HEK293T (cell line): ENCODE results near the gene DHX30.
A peak's percentile ranks its signal among the peaks of the same experiment; 100 is the strongest.

Source experiments
- CTCF ChIA-PET: fragments of 350-600 bp; formaldehyde crosslinking; extraction: SDS; loops from one replicate; lab custom pipeline; 2021; ENCODE audit warnings: antibody characterized with exemption, inconsistent platforms; lab: Yijun Ruan, JAX
- POLR2A ChIA-PET: fragments of 350-600 bp; formaldehyde crosslinking; extraction: SDS; loops from one replicate; lab custom pipeline; 2020; ENCODE audit warnings: antibody characterized with exemption, inconsistent platforms; lab: Yijun Ruan, JAX
- DNase-seq: peaks from one replicate; pipeline ENCODE4 v3.0.0; 2012; ENCODE audit warnings: mixed read lengths; ENCODE audit errors: extremely low spot score
- ARNT ChIP-seq: fragments of 450-650 bp; IDR thresholded peaks from 2 replicates; pipeline ENCODE4 v1.6.1; 2017; ENCODE audit warnings: mild to moderate bottlenecking
- BHLHE40 ChIP-seq: fragments of 450-650 bp; IDR thresholded peaks from 2 replicates; pipeline ENCODE4 v1.6.1; 2016; ENCODE audit warnings: mild to moderate bottlenecking, moderate library complexity, borderline replicate concordance
- ELF4 ChIP-seq: fragments of 450-650 bp; IDR thresholded peaks from 2 replicates; pipeline ENCODE4 v1.6.1; 2017; ENCODE audit warnings: antibody characterized with exemption
- FOXA1 ChIP-seq: fragments of 450-650 bp; IDR thresholded peaks from 2 replicates; pipeline ENCODE4 v1.6.1; 2016; ENCODE audit warnings: mild to moderate bottlenecking
- FOXM1 ChIP-seq: fragments of 450-650 bp; IDR thresholded peaks from 2 replicates; pipeline ENCODE4 v1.6.1; 2017; ENCODE audit warnings: mild to moderate bottlenecking, borderline replicate concordance
- HDGF ChIP-seq: fragments of 450-650 bp; IDR thresholded peaks from 2 replicates; pipeline ENCODE4 v1.6.1; 2017; ENCODE audit warnings: antibody characterized with exemption, borderline replicate concordance
- L3MBTL2 ChIP-seq: fragments of 450-650 bp; conservative IDR thresholded peaks from 2 replicates; pipeline ENCODE4 v1.6.1; 2016; ENCODE audit warnings: mild to moderate bottlenecking
- LEF1 ChIP-seq: fragments of 450-650 bp; IDR thresholded peaks from 2 replicates; pipeline ENCODE4 v1.6.1; 2017; ENCODE audit warnings: mild to moderate bottlenecking, borderline replicate concordance
- NFRKB ChIP-seq: fragments of 450-650 bp; IDR thresholded peaks from 2 replicates; pipeline ENCODE4 v1.6.1; 2016; ENCODE audit warnings: mild to moderate bottlenecking, moderate library complexity
- SP1 ChIP-seq: fragments of 450-650 bp; IDR thresholded peaks from 2 replicates; pipeline ENCODE4 v1.6.1; 2017
- SUZ12 ChIP-seq: fragments of 450-650 bp; IDR thresholded peaks from 2 replicates; pipeline ENCODE4 v1.6.1; 2016; ENCODE audit warnings: mild to moderate bottlenecking
- TARDBP ChIP-seq: fragments of 450-650 bp; IDR thresholded peaks from 2 replicates; pipeline ENCODE4 v1.6.1; 2016
- ZNF384 ChIP-seq: fragments of 450-650 bp; IDR thresholded peaks from 2 replicates; pipeline ENCODE4 v1.6.1; 2016
- TF ChIP-seq, protein P1 (sequence below): fragments of 450-650 bp; IDR thresholded peaks from 2 replicates; pipeline ENCODE4 v1.6.1; 2016

Gene DHX30

DNA sequence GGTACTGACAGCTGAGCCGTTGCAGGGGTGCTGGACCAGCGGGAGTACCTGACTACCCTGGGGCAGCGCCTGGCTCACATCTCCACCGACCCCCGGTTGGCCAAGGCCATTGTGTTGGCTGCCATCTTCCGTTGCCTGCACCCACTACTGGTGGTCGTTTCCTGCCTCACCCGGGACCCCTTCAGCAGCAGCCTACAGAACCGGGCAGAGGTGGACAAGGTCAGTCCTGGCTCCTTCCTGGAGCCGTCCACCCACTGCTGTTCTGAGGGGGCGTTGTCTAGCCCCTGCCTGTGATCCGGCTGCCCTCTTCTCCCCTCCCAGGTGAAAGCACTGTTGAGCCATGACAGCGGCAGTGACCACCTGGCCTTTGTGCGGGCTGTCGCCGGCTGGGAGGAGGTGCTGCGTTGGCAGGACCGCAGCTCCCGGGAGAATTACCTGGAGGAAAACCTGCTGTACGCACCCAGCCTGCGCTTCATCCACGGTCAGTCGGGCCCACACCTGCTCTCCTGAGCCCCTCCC is 45.7 kb downstream of the DHX30 start:
- no peak for DNase-seq
- POLR2A ChIA-PET = interaction anchor here (1.2 kb wide), 1 partner anchor 303 kb away, joined by 3 read pairs; no protein-coding TSS in a partner anchor
- TF ChIP-seq TARDBP = no peak
- CTCF ChIA-PET = no interaction called here

DNA sequence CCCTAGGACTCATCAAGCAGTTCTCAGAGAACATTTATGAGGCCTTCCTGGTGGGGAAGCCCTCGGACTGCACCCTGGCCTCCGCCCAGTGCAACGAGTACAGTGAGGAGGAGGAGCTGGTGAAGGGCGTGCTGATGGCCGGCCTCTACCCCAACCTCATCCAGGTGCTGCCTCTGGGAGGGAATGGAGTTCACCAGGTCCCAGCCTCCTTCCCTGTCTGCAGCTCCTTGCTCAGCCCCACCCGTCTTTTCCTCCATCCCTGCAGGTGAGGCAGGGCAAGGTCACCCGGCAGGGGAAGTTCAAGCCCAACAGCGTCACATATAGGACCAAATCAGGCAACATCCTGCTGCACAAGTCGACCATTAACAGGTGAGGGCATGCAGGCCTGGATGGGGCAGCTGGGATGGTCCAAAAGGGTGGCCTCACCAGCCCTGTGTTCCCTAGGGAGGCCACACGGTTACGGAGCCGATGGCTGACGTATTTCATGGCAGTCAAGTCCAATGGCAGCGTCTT is 46.3 kb downstream of the DHX30 start:
- no peak for DNase-seq
- POLR2A ChIA-PET = interaction anchor here (1.2 kb wide), 1 partner anchor 303 kb away, joined by 3 read pairs; no protein-coding TSS in a partner anchor
- TF ChIP-seq HDGF (0 out of 2 replicates have a peak, but pooled peaks have one; percentile 17), LEF1 (no peak)
- CTCF ChIA-PET = interaction anchor here (1.5 to 1.9 kb wide), 2 partner anchors 302 to 307 kb away, joined by 3 to 9 read pairs; no protein-coding TSS in a partner anchor

DNA sequence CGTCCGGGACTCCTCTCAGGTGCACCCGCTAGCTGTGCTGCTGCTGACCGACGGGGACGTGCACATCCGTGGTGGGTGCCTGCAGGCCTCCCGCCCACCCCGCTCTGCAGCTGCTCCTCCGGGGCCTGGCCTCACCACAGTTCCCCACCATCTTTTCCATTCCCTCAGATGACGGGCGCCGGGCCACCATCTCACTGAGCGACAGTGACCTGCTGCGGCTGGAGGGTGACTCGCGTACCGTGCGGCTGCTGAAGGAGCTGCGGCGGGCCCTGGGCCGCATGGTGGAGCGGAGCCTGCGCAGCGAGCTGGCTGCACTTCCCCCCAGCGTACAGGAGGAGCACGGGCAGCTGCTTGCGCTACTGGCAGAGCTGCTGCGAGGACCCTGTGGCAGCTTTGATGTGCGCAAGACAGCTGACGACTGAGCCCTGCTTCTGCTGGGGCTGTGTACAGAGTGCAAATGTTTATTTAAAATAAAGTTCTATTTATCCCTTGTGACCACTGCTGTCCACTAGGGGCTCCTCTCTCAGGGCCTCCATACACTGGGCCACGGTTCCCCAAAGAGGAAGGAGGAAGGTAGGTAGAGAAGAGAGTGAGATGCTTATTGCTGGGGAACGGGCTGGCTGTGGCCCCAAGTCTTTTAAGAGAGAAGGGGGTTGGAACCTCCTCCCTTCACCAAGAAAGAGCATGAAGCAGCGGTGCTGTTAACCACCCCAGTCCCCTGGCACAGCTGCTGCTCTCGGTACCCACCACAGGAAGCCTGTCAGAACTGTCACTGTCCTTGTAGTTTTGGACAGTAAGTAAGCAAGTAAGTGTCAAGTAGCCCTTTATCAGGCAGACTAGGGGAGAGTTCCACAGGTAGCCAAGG is 47.0 kb downstream of the DHX30 start:
- TF ChIP-seq ZNF384 (no peak), HDGF (no peak), ELF4 (no peak), ARNT (no peak), BHLHE40 (no peak), FOXA1 (no peak), FOXM1 (no peak), SP1 (no peak), TARDBP (no peak)
- TF ChIP-seq, protein P1, sequence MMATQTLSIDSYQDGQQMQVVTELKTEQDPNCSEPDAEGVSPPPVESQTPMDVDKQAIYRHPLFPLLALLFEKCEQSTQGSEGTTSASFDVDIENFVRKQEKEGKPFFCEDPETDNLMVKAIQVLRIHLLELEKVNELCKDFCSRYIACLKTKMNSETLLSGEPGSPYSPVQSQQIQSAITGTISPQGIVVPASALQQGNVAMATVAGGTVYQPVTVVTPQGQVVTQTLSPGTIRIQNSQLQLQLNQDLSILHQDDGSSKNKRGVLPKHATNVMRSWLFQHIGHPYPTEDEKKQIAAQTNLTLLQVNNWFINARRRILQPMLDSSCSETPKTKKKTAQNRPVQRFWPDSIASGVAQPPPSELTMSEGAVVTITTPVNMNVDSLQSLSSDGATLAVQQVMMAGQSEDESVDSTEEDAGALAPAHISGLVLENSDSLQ = no peak
- CTCF ChIA-PET = interaction anchor here (1.5 to 1.9 kb wide), 2 partner anchors 301 to 306 kb away, joined by 3 to 9 read pairs; no protein-coding TSS in a partner anchor
- no peak for DNase-seq
- POLR2A ChIA-PET = interaction anchor here (1.2 kb wide), 1 partner anchor 302 kb away, joined by 3 read pairs; no protein-coding TSS in a partner anchor

DNA sequence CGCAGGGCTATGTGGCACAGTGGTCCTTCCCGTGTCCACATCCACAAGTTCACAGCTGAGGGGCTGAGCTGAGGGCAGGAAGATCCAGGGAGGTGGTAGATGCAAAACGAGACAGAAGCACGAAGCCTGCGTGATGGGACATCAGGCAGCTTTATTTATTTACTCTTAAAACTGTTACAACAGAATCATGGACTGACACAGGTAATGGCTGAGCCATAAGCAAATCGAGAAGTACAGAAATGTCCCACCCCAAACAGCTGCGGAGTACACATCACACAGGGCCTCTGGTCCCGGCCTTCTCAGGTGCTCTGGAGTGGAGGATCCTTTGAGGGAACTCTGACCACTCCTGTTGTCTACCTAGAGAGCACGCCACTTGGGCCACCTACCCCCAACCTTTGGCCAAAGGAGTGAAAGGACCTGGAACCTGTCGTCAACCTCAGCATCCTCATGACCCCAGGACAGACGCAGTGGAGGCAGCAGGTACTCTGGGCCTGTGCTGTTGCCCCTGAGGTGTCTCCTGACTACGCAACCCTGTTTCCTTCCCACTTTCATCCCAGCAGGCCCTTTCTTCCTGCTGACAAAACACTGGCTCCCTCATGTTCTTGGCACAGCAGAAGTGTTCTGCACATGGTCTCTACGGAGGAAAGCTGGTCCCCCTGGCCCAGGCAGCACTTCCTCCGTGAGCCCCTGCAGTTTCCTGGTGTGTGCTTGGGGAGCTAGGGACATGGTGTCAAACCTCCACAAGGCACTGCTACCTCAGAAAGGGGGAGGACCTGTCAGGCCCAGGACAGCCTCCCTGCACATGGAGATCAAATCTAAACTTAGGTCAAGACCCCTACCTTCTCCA is 47.8 kb downstream of the DHX30 start:
- POLR2A ChIA-PET = no interaction called here
- no peak for TF ChIP-seq HDGF
- no peak for TF ChIP-seq NFRKB
- CTCF ChIA-PET = interaction anchor here (0.6 to 1.9 kb wide), 3 partner anchors 13 to 305 kb away, joined by 3 to 9 read pairs (median 3); no protein-coding TSS in a partner anchor
- DNase-seq = no peak

DNA sequence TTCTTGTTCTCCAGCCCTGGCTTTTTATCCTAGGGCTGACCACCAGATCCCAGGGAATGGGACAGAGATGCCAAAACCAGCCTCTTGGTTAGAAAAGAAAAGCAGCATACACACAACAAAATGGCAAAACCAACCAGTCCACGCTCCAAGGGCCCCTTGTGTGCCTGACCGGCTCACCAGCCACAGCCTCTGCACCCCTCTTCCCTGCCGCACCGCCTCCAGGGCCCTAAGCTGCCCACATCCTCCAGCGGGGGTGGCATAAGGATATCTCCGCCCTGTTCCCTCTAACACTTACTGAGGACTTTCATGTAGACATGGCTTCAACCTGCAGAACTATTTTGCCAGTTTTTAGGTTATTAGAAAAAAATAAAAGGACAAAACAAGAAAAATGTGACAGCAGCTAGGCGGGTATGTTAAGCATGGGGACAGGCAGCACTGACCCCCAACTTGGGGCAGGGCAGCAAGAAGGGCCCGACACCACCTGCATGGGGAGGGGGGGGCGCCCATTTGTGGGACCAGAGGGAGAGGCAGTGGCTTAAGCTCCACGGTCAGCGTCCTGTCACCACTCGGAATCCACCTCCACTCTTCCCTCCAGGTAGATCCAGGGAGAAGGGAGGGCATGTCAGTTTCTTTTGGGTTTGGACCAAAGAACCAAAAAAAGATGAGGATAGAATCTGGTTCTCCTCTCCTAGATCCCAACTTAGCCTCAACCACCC is 49.1 kb downstream of the DHX30 start:
- CTCF ChIA-PET = no interaction called here

More for the DNA sequence above, 49.1 kb downstream of the DHX30 start:
- TF ChIP-seq, protein P1 = no peak
- TF ChIP-seq HDGF = no peak
- TF ChIP-seq LEF1 = no peak
- TF ChIP-seq ZNF384 = no peak
- TF ChIP-seq NFRKB = no peak
- TF ChIP-seq ELF4 = no peak
- TF ChIP-seq FOXM1 = no peak
- no peak for TF ChIP-seq FOXA1
- no peak for TF ChIP-seq SUZ12
- no peak for TF ChIP-seq L3MBTL2
- DNase-seq = no peak
- POLR2A ChIA-PET = no interaction called here
